Stimulated activated CD4-positive, alpha-beta T cell treated with anti-CD3 and anti-CD28 coated beads, Interleukin-4, amount 100 ng/mL, for 1 hour (primary cell): Measurements from ENCODE around the gene PLEKHH3.
"Not testable (repeated sequence)": the region's sequence is repeated elsewhere in the genome, so short reads cannot be mapped to it uniquely, and the experiment has no call there.

Source experiments
- DNase-seq: peaks from one replicate; pipeline ENCODE4 v3.0.0-alpha.2; 2020

Gene PLEKHH3

DNA sequence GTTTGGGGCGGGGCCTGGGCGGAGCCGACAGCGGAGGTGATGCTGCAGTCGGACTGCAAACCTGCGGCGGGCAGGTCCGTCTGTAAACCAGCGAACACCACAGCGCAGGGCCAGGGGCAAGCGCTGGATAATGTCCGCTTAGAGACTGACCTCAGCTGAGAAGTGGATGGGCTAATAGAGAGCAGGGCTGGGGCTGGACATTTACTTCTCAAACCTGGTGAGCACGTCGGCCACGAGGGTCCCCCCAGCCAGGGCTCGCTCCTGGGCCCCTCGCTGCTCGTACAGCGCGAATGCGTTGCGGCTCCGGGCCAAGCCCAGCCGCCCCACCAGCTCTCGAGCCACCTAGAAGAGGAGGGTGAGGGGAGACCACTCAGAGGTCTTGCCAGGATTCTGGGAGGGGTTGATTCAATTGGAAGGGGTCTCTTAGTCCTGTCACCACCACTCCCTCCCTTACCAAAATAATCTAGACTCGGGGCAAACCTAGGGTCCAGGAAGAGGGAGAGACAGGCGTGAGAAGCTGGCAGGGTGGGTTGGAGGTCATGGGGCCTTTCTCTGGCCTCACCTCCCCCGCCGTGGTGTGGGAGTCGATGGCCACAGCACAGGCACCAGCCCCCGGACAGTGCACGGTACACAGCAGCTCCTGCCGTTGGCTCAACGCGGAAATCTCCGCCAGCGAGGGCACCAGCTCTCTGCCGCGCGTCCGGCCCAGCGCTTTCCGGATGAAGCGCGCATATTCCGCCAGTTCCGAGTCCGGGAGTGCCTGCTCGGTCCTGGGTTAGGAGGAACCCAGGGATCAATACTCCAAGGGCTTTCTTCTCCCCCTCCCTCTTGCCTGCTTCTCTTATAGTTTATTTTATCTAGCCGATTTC is 5.8 kb downstream of the PLEKHH3 start:
- no peak for DNase-seq

DNA sequence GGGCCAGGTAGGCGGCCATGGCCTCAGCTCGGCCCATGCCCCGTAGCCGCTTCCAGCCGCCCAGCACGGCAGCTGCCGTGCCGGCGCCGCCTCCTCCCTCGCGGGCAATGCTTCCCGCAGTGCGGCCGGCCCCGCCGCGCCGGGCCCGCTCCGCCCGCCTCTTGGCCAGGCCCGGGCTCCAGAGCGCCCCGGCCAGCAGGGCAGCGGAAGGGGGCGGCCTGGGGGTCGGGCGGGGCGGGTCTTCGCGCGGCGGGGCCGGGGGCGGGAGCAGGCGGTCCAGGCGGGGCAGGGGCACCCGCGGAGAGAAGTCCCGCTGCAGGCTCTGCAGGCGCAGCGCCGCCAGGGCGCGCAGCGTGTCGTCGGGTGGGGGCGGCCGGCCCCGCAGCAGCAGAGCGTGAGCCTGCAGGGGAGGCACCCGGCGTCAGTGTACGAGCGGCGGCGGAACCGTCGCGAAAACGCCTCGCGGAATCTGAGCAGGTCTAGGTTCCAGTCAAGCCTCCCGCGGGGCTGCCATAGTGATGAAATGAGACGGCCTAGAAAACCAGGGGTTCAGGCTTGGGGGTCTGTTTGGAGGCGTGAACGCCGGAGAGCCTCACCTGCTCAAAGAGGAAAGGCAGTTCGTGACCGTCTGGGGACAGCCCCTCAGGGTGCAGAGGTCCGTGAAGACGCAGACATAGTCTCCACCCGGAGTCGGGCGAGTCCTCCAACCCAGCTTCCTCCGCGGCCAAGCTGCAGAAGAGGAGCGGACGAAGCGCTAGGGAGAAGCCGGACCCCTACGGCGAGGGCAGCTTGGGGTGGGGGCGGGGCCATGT is 6.6 kb downstream of the PLEKHH3 start:
- DNase-seq = peak; percentile 58

DNA sequence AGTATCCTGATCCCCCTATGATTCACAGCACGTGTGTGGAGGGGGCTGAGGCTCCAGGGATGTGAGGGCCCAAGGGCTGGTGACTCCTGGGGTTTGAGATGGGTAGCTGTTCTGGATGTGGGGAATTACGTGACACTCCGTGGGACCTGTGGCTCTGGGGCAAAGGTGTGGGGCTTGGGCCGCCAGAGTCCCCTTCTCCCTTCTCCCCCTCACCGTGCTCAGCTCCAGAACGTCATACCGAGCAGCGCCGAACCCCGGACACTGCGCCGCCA is 7.2 kb downstream of the PLEKHH3 start:
- DNase-seq = no peak

DNA sequence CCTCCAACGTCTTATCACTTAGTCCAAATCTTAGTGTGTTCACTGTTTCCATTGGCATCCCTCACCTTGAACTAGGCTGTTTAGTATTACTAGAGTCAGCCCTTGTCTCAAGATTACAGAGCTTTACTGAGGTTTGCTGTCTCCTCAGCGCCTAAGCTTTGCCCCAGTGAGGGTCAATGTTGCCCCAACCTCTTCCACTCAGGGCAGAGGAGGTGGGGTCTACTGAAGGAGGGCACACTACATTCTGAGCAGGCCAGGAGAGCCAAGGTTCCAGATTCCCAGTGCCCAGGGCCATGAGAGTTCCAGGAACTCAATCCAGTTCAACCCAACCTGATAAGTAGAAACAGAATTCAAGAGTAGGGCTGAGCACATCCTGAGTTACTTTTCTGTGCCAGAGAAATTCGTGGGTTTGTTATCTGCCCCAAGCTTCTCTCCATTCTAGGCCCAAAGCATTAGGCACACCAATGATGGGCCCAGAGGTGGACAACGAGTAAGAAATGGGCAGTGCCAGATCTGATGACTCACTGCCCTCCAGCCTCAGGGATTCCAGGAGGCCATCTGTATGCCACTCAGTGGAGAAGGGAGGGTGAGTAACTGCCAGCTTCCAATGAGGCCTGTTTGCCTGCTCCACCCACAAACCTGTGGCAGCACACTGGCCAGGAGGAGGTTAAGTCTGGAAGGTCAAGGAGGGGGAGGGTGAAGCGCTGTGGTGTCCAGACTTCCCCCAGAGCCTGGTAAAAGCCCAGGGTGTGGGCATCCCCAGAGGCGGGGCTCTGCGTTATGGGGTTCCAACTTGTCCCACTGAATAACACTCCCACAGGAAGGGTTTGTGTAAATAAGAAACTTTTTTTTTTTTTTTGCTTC is 9.5 kb downstream of the PLEKHH3 start:
- no peak for DNase-seq

DNA sequence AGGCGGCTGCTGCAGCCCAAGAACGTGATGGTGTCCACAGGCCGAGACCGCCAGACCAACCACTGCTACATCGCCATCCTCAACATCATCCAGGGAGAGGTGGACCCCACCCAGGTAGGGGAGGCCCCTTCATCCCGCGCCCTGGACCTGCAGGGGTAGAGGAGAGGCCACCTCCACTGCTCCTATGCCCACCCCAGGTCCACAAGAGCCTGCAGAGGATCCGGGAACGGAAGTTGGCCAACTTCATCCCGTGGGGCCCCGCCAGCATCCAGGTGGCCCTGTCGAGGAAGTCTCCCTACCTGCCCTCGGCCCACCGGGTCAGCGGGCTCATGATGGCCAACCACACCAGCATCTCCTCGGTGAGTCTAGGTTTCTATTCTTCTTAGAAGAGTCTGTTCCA is 10.7 kb downstream of the PLEKHH3 start:
- DNase-seq = not testable (repeated sequence)

DNA sequence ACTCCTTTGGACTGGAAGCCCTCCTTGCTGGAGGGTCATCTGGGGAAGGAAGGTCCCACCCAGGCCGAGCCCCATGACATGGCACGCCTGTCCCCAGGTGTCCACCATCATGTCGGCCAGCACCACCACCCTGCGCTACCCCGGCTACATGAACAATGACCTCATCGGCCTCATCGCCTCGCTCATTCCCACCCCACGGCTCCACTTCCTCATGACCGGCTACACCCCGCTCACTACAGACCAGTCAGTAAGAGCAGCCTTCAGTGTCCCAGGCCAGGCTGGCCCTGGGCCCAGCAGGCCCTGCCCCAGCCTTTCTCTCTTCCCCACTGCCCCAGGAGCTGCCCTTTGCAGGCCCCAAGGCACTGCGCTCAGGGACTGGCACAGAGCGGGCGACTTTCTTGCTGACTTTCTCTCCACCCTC is 11.2 kb downstream of the PLEKHH3 start:
- no peak for DNase-seq

DNA sequence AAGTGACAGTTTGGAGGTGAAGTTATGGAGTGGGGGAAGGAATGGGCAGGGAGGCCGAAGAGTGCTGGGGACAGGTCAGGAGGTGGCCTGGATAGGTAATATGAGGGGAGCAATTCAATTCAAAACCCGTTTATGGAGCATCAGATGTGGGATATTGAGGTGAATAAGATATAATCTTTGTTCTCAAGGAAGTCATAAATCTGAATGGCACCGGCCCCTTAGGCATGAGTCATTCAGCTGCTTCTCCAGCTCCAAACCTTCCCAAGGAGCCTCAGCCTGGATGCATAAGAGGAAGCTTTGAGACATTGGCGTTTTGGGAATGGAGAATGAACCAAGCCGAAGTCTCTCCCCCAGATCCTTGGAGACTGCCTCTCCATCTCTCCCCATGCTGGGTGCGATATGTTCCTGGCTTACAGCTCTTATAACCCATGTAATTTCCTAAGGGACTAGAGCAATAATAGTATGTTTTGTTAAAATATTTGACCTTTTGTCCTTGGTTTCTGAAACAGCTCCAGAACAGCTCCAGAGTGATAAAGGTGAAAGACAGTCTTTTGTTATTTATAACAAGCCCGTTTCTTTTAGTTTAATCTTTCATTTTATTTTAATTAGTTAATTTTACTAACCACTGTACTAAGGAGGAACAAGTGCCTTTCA is 16.0 kb downstream of the PLEKHH3 start:
- DNase-seq = no peak

DNA sequence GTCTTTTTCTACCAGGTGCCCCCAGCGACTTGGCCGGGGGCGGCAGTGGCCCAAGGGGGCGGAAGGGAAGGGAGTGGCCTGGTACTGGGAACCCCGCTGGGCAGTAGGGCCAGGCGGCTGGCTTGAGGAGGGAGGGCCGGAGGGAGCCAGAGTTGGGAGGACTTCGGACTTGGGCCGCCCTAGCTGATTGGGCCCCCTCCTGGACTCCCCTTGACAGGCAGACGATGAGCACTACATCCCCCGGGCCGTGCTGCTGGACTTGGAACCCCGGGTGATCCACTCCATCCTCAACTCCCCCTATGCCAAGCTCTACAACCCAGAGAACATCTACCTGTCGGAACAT is 16.9 kb downstream of the PLEKHH3 start:
- not testable (repeated sequence) for DNase-seq

DNA sequence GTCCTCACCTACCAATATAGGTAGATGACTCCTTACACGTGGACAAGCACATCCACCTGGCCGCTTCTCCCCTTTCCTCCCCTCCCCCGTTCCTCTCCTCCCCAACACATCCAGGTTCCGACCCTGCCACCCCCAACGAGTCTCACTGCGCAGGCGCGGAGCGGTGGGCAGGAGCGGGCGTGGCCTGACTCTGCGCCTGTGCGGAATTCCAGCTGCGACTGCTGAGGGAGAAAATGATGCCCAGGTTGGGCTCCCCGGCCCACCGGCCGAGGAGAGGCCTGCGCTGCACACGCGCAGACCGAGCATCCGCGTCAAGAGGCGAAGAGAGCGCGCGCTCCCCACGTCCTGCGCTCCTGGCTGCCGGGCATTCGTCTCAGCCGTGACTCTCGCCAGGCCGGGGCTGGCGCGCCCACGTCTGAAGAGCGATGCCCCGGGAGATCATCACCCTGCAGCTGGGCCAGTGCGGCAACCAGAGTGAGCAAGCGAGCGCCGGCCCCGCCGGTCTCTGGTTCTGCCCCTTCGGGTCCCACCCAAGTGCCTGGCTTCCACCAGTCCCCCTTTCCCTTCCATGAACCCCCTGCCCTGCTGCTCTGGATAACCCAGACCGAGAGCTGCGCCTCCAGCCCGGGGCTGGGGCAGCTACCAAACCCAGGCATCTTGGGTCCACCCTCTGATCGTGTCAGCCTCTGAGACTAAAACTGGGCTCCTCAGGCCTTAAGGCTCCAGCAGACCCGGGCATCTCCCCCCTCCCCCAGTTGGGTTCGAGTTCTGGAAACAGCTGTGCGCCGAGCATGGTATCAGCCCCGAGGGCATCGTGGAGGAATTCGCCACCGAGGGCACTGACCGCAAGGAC is 17.5 kb downstream of the PLEKHH3 start, which contains the start of gene TUBG2:
TSS of gene TUBG2 (plus strand) at position 206 of the 853 bp plus-strand sequence. CDS start at position 426, 220 bp downstream.
- DNase-seq = peak; percentile 82

DNA sequence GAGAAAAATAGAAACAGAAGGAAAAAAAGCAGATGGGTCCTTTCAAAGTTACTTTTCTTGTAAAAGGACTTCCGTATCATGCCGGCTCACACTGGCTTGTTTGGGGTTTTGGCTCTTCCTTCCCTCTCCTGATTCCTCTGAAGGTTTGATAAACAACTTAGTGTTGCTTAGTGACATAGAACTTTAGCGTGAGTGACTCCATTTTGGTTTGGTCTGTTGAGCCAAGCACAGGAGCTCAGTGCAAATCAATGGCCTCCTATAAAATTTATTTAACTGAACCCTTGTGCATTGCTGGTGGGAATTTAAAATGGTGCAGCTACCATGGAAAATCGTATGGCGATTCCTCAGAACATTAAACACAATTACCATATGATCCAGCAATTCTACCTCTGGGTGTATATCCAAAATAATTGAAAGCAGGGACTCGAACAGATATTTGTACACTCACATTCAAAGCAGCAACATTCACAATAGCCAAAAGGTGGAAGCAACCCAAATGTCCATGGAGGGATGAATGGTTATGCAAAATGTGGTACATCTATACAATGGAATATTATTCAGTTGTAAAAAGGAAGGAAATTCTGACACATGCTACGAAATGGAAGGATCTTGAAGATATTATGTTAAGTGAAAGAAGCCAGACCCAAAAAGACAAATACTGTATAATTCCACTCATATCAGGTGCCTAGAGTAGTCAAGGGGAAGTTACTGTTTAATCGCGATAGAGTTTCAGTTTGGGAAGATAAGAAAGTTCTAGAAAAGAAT is 18.8 kb downstream of the PLEKHH3 start:
- DNase-seq = no peak

DNA sequence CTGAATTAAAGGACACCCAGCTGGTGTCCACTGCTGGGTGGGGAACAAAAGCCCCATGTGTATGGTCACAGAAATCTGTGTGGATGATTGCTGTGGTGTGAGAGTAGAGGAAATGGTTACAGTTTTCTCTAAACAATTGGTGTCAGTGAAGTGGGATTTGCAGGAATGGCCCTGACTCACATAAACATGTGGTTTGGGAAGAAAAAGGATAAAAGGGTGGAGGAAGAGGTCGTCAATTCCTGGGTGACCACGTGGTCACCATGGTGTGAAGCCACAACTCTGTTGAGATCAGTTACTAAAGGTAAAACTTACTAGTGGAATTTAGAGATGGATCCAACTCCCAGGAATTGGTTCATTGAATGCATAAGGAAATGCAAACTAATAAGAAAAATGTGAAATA is 21.3 kb downstream of the PLEKHH3 start:
- no peak for DNase-seq

DNA sequence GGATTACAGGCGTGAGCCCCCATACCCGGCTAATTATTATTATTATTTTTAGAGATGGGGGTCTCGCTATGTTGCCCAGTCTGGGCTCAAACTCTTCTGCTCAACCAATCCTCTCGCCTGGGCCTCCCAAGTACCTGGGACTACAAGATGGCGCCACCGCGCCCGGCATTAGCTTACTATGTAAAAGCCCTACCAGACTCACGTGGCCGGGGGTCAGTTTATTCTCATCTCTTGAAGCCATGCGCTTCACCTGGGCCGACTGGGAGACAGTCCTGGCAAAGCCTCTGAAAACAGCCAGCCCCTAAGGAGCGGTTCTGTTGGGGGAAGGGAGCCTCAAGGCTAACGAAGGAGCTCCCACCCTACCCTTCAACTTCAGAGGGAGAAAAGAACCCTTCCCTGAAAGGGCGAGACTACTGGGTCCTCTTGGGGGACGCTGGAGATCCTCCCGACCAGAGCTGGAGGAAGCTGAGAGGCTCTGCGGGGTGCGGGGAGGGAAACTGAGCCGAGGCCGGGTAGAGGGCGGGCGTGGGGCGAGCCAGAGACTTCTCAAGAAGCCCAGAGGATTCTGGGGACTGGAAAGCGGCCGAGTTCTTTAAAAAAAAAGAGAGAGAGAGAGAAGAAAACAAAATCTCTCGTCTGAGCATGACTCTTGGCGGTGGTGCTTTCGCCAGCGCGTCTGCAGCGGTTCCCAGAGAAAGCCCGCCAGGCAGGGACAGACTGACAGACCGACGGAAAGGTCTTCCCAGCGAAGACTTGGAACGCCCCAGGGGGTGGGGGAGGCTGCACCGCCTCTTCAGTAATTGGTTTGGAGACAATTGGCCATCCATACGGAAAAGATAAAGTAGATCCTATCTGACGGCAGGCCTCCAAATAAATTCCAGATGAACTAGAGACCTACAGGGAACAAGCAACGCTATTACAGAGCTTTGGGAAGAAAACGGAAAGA is 23.3 kb downstream of the PLEKHH3 start:
- DNase-seq = no peak

DNA sequence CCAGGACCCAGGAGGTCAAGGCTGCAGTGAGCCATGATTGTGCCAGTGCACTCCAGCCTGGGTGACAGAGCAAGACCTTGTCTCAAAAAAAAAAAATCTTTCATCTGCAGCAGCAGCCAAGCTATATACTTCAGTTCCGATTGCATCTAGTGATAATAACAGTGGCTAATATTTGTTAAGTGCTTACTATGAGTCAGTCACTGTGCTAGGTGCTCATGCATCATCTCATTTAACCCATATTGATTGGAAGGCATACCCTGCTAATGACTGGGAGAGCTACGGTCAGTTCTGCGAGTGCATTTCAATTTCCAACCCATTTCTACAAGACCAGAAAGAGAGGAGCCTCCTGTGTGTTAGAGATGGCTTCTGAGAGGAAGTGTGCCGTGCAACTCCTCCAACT is 25.4 kb downstream of the PLEKHH3 start:
- DNase-seq = no peak

DNA sequence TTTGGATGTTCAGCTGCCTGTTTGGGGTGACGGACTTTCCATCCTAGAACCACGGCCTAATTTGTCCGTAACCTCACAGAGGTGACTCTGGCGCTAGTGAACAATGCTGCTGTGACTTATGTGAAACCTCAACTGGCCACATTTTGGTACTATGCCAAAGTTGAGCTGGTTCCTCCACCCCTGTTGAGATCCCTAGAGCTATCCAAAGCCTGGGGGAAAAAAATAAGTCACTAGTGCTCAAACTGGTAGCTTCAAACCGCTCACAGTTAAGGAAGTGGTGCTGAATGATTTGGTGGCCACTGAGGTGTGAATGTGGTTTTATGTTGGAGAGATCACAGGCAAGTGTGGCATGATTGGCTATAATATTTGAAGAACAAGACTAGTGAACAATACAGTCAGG is 29.0 kb downstream of the PLEKHH3 start:
- DNase-seq = no peak

DNA sequence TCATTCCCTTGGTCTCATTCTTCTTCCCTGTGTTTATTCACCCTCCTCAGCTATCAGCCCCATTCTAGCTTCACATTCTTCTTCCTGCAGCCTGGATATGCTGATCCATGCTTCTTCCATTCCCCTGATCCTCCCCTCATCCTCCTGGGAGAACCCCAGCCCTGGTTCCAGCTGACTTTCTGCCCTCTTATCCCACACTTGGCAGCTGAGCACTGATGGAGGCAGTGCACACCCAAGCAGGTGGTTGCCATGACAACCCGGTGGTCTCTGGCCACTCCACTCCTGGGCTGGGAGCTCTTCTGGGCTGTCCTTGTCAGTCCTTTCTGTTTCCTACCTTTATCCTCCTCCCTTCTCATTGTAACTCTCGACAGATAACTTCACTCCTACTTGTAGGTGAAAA is 34.5 kb downstream of the PLEKHH3 start:
- no peak for DNase-seq

DNA sequence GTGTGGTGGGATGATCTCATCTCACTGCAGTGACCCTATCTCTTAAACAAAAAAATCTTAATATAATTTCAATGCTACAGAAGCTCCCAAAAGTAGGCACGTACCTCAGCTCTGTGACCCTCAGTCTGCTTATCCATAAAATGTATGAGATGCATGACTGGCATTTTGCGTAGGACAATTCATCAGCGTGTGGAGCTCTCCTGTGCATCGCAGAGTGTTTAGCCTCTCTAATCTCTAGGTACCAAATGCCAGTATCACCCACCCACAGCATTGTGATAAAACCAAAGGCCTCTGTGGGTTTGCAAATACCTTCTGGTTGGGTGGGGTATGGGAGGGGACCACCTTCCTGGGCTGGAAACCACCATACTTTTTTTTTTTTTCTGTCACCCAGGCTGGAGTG is 36.7 kb downstream of the PLEKHH3 start:
- no peak for DNase-seq

DNA sequence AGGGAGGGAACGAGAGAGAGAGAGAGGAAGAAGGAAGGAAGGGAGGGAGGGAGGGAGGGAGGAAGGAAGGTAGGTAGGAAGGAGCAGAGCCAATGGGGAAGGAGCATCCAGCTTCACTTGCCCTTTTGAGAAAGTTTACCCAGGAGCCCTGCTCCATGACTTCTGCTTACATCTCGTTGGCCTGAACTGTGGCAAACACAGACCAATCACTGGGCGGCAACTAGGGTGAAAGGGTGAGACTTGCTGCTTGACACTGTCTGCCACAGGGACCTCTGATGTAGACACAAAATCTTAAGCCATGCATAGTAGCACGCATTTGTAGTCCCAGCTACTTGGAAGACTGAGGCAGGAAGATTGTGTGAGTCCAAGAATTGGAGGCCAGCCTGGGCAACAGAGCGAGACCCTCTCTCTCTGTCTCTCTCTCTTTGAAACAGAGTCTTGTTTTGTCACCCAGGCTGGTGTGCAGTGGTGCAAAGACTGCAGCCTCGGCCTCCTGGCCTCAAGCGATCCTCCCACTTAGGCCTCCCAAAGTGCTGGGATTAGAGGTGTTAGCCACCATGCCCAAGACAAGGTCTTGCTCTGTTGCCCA is 37.2 kb downstream of the PLEKHH3 start:
- DNase-seq = no peak

DNA sequence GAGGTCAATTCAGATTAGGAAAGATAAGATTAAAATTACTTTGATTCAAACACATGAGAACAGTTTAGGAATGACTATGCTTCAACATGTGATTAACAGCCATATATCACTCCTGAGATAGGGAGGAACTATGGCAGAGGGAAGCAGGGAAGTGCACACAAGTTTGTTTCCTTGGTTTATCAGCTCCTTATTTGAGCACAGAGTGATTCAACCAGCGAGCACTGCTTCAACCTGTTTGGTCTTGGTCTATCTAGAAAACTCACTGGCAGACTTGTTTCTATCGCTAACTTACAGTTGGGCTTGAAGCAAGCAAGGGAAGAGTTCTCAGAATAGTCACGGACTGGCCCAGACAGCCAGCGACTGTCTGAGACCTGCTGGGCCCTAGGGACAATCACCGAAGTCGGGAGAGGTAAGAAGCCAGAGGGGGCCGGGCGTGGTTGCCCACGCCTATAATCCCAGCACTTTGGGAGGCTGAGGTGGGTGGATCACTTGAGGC is 43.8 kb downstream of the PLEKHH3 start:
- DNase-seq = no peak

DNA sequence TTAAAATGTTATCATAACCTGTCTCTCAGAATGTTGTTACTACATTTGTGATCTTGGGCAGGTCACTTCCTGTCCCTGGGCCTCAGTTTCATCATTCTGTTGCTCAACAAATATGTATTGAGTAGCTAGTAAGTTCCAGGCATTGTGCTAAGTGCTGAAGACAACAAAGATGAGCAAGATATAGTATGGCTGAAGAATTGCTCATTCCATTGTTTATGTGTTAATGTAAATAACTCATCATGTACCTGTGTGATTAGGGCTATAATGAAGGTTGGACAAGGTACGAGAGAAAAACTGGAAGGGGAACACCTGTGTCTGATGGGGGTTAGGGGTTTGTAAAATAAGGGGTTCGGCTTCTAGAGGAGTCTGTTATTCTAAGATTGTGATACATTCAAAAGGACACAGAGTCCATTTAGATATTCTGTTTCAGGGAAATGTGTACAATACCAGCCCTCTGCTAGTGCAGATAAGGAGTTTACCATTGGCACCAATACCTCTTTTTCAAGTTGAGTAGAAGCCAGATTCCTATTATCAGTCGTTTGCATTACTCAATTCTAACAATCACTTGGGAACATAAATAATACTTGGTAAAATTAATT is 47.3 kb downstream of the PLEKHH3 start:
- DNase-seq = no peak
